SIG-M5 treated with dmso at 0.1 percent for 504 hours (cell line): ENCODE results near the gene URM1.
A peak's percentile ranks its signal among the peaks of the same experiment; 100 is the strongest.
"Not testable (repeated sequence)": the region's sequence is repeated elsewhere in the genome, so short reads cannot be mapped to it uniquely, and the experiment has no call there.

Source experiments
- DNase-seq: peaks from one replicate; lab custom pipeline; 2025; ENCODE audit not compliant: unreplicated experiment; lab: John Stamatoyannopoulos, UW

Gene URM1

DNA sequence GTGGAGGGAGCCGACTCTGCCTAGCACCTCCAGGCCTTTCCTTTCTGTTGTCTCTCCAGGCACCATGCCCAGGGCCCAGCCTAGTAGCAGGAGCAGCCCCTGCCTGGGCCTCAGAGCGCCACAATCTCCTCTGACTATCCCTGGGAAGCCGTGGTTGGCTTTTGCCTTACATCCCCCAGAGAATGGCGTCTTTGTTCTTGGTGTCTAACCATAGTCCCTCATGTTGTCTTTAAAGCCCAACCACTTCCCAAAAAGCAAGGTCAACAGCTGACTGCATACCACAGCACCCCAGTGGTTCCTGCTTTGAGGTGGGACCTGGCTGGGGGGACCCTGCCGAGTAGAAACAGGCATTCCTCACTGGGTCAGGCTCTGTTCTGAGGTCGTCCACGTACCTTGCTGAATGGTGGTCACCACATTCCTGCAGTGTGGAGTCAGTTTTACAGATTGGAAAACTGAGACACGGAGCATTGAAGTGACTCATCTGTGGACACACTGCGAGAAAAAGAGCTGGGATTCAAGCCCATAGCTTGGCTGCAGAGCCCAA lies 35.7 kb downstream of the URM1 start:
- no peak for DNase-seq

DNA sequence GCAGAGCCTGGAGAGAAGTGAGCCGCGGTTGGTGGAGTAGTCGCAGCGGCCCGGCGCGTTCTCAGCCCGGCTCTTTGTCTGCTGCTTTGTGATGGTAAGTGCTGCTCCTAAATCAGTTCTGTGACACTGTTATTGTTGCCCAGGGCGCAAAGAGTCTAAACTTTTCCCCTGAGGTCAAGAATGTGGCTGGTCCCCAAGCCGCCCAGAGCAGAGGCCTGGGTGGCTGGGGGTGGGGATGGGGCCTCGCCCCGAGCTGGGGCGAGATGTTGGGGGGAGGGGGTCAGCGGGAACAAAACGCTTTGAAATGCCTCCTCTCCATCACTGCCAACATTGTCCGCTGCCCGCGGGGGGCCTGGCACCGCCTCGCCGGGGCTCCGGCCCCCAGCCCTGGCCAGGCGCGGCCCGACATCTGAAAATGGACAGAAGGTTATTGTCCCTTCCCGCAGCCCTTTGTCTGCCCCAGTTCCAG lies 37.8 kb downstream of the URM1 start:
- no peak for DNase-seq

DNA sequence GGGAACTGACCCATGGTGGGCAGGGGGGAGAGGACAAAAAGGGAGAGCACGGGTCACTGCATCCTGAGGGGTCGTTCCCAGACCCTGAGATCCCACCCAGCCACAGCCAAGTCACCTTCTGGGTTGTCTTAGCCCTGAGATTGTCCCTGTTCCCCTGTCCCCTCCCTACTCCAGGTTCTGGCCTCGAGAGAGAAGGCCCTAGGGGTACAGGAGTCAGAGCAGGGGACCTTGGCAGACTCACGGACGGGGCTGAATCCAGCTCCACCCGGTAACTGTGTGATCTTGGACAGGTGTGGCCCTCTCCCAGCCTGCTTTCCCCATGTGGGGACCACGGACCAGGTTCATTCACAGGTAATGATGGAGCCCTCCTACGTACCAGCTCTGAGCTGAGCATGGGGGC lies 38.3 kb downstream of the URM1 start:
- no peak for DNase-seq

DNA sequence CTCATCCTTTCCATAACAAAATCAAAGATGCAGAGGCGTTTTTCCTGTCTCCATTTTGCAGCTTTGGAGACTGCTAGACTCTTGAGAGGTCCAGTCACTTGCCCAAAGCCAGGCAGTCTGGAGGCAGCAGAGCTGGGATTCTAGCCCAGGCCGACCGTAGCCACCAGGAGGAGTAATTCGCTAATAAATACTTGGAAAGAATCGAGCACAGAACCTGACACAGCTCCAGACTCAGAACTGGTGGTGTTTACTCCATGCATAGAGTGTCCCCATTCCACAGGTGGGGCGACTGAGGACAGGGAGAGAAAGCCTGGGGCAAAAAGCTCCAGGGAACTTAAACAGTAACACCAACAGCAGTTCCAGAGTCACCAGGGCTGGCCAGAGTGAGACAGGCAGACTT lies 38.8 kb downstream of the URM1 start:
- no peak for DNase-seq

DNA sequence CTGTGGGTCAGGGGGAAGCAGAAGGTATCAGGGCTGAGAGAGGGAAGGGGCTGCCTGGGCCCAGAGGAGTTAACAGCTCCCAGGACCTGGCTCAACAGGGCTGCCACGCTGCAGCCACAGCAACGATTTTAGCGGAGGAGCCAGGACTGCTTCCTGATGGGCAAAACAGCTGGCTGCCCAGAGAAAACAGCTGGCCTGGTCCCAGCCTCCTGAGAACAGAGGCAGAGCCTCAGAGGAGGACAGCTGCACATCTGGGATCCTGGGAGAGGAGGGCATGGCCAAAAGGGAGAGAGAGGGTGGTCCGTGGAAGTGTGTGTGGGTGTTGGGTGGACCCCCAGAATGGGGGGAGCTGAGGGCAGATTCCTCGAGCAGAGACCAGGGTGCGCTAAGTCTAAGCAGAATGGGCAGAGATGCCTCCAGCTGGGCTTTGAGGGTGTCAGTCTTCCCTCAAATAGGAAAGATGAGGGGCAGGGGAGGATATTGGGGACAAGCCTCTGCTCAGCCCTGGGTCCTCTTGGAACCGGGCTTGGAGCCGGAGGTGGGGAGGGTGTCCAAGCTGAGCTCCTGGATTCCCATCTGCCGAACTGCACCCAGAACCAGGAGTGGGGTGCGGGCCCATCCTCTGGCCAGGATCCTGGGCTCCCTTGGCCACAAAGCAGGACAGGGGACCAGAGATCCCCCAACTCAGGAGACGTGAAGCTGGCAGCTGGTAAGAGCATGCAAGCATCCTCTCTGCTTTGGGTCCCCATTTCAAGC lies 40.4 kb downstream of the URM1 start:
- DNase-seq, result no peak

DNA sequence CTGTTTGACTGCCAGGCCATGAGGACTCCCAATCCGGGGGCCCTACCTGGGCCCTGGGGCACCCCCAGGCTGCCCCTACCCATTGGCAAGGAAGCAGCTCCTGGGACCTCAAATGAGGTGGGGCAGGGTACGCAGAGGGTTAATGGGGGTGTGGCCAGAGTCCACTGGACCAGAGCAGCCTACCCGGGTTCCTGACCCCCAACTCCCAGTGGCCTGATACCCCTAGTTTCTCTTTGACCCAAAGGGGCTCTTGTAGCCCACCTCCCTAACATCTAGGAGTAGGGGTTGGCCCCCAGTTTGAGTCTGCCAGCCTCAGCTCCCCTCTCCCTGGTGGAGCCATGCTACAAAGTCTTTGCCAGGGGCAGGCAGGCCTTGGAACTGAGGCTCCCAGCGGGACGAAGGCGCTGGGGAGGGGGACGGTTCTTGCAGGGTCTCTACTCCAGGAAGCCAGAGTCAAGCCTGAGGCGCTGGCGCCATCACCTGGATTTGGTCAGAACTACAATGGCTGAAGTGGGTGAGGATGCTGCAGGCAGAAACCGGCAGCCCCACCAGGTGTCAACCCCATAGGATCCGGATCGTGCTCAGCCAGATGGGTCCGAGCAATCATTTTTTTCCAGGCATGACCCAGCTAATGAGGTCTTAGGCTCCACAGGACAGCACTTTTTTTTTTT lies 41.1 kb downstream of the URM1 start:
- no peak for DNase-seq

DNA sequence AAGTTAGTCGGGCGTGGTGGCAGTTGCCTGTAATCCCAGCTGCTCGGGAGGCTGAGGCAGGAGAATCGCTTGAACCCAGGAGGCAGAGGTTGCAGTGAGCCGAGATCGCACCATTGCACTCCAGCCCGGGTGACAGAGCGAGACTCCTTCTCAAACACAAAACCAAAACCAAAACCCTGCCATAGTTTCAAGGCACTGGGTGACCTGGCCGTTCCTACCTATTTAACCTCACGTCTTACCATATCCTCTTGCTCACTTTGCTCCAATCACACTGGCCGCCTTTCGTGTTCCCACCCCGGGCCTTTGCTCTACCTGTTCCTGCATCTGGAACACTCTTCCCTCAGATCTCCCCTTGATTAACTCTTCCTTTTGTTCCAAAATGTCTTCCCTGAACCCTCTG lies 42.6 kb downstream of the URM1 start:
- not testable (repeated sequence) for DNase-seq

DNA sequence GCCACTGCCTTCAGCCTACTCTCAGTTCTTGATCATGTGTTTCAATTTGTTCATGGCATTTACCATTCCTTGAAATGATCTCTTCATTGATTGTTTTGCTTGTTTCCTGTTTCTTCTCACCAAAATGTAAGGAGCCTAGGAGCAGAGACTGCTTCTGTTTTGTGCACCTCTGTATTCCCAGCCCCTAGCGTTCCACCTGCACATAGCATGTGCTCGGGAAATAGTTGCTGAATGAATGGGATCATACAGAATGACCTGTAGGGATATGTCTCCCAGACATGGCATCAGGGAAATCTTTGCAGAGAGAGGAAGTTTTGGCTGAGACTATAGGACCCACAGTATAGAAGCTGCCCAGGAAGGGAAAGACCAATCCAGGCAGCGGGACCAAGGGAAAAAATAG lies 43.3 kb downstream of the URM1 start:
- no peak for DNase-seq

DNA sequence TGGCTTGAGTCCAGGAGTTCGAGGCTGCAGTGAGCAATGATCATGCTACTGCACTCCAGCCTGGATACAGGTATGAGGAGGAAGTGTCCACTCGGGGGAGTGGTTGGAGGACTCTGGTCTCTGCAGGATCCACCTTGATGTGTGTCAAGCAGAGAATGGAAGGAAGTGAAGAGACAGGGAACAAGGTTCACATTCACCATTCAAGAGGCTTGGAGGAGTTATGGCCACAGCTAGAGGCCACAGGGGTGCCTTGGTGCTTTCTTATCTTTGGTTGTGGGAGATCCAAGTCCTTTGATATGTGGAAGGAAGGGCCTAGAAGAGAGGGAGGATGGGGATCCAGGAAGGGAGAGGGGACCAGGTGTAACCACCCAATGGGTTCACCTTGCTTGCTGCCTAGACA lies 44.1 kb downstream of the URM1 start:
- DNase-seq, result no peak

DNA sequence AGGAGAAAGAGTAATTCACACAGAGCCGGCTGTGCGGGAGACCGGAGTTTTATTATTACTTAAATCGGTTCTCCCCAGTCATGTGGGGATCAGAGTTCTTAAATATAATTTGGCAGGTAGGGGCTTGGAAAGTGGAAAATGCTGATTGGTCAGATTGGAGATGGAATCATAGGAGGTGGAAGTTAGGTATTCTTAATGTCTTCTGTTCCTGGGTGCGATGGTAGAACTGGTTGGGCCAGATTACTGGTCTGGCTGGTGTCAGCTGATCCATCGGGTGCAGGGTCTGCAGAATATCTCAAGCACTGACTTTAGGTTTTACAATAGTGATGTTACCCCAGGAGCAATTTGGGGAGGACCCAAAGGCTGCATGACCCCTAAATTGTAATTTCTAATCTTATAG lies 44.8 kb downstream of the URM1 start:
- peak; percentile 29 for DNase-seq

DNA sequence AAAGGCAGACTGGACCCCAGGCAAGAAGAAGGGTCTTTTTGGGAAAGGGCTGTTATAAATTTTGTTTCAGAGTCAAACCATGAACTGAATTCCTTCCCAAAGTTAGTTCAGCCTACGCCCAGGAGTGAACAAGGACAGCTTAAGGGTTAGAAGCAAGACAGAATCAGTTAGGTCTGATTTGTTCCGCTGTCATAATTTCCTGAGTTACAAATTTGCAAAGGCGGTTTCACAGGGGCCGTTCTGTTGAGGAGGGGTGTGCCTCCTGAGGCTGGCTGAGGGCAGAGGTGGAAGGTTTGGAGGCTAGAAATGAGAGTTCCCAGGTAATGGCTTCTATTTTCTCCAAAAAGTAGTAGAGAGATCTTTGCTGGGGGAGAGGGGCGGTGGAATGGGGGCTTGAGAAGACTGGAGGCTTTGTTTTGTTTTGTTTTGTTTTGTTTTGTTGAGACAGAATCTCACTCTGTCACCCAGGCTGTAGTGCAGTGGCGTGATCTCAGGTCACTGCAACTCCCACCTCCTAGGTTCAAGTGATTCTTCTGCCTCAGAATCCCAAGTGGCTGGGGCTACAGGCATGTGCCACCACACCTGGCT lies 45.4 kb downstream of the URM1 start:
- DNase-seq, result no peak

DNA sequence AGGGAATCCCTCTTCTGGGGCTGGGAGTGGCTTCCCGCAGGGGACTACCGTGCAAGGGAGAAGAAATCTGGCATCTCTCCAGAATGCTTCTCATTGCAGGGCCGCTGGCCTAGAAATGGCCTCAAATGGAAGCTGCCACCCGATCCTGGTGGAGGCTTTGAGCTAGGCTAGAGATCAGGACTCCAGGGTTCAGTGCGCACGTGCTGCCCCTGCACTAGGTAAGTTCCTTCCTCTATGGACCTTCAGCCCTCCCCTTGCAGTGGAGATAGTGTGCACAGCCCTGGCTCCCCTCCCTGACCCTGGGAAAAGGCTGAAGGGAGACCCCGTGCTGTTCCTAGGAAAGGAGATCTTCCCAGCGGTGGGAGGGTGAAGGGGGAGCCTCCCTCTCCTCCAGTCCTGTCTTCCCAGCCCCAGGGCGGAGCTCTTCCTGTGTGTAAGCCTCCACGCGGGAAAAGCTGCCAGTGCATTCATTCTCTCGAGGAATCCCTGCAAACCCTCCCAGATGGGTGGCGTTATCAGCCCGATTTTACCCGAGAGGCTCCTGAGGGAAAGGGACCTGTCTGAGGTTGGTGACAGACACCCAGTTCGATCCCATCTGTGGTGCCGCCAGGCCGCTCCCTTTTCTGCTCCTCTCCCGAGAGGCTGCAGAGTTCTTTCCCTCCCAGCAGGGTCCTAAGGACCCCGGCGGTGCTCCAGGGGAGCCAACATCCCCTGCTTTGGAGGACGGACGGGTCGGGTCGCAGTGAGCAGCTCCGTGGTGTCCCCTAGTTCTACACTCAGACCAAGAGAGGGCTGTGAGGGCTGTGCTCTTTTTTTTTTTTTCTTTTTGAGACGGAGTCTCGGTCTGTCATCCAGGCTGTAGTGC lies 48.1 kb downstream of the URM1 start:
- DNase-seq, result no peak

DNA sequence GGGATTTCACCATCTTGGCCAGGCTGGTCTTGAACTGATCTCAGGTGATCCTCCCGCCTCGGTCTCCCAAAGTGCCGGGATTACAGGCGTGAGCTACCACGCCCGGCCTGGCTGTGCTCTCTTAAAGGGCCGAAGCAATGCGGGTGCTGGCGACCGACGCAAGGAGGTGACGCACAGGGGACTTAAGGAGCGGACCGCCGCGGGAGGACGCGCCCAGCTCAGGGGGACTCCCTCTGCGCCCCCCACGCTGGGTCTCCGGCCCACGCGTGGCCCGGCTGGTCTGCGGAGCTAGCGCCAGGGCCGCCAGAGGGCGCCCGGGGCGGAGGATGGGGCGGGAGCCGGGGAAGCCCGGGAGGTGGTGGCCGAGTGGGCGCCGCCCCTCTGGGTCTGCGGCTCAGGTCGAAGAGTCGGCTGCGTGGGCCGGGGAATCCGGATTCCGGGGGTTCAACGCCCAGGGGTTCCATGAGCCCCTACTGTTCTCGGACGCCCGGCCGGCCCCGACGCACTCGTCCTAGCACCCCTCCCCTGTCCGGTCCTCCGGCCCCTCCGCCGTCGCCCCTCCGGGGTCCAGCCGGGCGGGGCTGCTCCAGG lies 49.0 kb downstream of the URM1 start:
- DNase-seq, result peak; percentile 33

DNA sequence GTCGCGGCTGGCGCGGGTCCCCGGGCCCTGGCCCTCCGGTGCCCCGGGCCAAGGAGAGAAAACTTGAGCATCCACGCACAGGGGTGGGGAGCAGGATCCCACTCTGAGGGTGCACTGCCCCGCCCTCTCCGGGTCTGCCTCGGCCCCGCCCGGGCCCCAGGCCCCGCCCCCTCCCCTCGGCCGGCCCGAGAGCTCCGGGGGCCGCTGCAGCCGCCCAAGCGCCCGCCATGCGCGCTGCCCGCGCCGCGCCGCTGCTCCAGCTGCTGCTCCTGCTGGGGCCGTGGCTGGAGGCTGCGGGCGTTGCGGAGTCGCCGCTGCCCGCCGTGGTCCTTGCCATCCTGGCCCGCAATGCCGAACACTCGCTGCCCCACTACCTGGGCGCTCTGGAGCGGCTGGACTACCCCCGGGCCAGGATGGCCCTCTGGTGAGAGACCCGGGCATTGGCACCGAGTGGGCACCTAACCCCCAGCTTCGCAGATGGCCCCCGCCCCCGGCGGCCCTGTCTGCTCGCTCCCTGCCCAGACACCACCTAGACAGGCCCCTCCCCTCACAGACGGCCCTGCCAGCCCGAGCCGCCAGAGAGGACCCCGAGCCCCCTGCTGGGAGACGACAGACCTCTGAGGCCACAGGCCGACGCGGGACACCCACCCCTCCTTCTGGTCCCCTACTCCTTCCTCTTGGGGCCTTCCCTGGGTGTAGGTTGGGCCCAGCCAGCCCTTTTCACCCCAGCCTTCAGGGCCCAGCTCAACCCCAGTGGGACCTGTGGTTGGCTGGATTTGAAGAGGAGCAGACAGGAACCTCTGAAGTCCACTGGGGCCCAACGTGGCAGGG lies 49.7 kb downstream of the URM1 start, which contains the start of gene CERCAM:
Gene CERCAM (plus strand): TSS at position 207 of the 831 bp plus-strand sequence. CDS start 21 bp downstream, at position 228.
- DNase-seq, result peak; percentile 47

DNA sequence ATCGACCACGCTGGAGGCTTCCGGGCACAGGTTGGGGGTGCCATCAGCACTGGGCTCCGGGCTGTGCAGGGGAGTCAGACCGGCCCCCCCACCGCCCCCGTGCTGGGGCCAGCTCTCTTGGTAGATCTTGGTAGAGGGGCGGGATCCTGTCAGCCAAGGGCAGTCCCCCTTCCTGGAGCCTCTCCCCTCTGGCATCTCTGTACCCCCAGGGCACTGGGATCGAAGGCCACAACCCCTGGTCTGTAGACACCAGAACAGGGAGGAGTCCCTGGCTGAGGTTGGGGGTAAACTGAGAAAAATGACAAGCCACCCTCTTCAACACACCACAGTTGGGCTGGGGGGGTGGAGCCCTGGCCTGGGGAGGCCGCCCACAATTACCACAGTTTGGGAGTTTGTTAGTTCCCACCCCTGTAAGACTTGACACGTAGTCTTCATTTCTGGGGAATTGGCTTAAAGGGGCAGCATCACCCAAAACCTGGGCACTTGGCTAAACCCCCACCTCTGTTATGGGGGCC lies 50.4 kb downstream of the URM1 start:
- no peak for DNase-seq

DNA sequence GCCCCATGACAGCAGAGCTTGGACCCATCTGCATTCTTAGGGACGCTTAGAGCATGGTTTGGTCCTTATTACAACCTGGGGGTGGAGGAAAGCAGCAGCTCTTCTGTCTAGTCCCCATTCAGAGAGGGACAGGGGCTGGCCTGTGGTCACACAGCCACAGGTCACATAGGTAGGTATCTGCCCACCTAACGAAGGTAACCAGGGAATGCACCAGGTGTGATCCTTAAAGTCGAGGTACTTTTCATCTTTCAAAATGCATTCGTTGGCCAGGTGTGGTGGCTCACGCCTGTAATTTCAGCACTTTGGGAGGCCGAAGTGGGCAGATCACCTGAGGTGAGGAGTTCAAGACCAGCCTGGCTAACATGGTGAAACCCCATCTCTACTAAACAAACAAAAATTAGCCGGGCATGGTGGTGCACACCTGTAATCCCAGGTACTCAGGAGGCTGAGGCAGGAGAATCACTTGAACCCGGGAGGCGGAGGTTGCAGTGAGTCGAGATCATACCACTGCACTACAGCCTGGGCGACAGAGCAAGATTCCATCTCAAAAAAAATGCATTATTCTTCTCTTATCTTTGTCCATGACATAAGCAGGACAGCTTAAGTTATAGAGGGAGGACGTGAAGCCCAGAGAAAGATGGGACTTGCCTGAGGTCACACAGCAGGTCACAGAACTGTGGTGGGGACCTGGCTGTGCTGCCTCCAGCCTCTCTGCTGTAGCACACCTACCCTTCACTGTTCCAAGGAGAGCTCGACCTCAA lies 51.0 kb downstream of the URM1 start:
- not testable (repeated sequence) for DNase-seq

DNA sequence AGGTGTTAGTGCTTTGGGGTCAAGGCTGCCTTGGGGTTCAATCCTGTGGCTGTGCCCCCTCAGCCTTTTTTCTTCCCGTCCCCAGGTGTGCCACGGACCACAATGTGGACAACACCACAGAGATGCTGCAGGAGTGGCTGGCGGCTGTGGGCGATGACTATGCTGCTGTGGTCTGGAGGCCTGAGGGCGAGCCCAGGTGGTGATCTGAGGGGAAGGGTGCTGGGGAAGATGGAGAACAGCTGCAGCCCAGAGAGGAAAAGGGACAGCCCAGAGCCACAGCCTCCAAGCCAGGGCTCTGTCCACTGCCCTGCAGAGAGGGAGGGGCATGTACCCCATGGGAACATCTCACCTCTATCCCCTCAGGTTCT lies 51.6 kb downstream of the URM1 start:
- no peak for DNase-seq

DNA sequence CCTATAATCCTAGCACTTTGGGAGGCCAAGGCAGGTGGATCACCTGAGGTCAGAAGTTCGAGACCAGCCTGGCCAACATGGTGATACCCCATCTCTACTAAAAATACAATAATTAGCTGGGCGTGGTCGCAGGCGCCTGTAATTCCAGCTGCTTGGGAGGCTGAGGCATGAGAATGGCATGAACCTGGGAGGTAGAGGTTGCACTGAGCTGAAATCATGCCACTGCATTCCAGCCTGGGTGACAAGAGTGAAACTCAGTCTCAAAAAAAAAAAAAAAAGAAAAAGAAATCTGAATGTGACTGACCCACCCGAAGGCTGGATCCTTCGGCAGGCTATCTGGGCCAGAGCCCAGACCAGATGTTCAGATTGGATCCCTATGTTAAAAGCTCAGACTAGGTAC lies 52.2 kb downstream of the URM1 start:
- not testable (repeated sequence) for DNase-seq
